Measurements from ENCODE around the gene SLC9A9. TPM values are rescaled to one million over a fixed set of nuclear protein-coding genes. Genes with fewer than 3 reads are reported as not detected.
"Not testable (repeated sequence)": the region's sequence is repeated elsewhere in the genome, so short reads cannot be mapped to it uniquely, and the experiment has no call there.

Gene SLC9A9
- polyA plus RNA-seq, 6 donors from 2014 or later: 16.9 to 31.5 (median 24.7) TPM

DNA sequence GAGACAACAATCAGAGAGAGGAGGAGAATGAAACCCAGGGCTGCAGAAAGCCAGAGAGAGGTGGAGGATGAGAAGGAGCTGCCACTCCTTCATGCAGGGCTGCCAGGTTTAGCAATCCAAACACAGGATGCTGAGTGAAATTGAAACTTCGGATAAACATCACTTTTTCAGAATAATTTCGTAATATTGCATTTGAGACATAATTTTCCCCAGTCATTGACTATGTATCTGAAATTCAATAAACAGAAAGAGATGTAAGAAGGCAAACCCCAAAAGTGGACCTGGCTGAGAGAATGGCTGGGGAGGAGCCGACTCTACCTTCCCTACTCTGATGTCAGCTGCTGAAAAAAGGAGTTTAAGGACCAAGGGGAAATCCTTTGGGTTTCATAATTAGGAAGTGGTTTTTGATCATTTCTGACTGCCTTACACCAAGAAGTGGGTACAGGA lies 33.8 kb downstream of the SLC9A9 start:
- Mint-ChIP-seq H3K4me3 (peak overlapping the region in 4 of 8 donors; percentile 1 to 84 (median 39)), H3K27ac (peak overlapping the region in 4 of 6 donors; percentile 0 to 86 (median 34)), H3K4me1 (peaks cover 44 to 53% (median 46%) of the 10 kb centered on the region in 3 donors), H3K9me3 (peaks cover 0 to 2% (median 0%) of the 10 kb centered on the region in 7 donors), H3K36me3 (peaks cover 0 to 13% of the 10 kb centered on the region in 2 donors), H3K27me3 (no peaks in the 10 kb centered on the region)
- DNase-seq (no peak), ATAC-seq (ENCODE audit: low read depth in 2 of 2) (peak; percentile 40 to 51)

DNA sequence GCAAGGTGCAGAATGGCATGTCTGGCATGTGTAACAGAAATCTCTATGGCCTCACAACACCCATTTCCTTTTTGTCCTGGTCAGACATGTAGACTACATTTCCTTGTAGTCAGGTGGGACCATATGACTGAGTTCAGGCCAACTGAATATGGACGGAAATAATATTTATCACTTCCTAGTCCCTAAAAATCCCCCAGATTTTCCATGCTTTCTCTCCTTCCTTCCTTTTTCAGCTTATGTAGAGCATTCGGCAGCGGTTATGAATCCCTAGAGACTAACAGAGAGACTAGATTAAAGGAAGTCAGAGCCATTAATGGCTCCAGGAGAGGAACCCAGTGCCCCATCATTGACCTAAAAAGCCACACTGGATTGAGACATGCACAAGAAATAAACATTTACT lies 35.8 kb downstream of the SLC9A9 start:
- DNase-seq: no peak
- peak overlapping the region in 3 of 6 donors; percentile 13 to 86 (median 57) for H3K27ac Mint-ChIP-seq
- ATAC-seq (ENCODE audit: low read depth in 2 of 2): no peak
- peak overlapping the region in 5 of 8 donors; percentile 25 to 70 (median 51) for H3K4me3 Mint-ChIP-seq
- peaks cover 0 to 13% of the 10 kb centered on the region in 2 donors for H3K36me3 Mint-ChIP-seq
- H3K27me3 Mint-ChIP-seq: no peaks in the 10 kb centered on the region
- H3K9me3 Mint-ChIP-seq: peaks cover 0 to 2% (median 0%) of the 10 kb centered on the region in 7 donors
- H3K4me1 Mint-ChIP-seq: peaks cover 46 to 57% (median 46%) of the 10 kb centered on the region in 3 donors

DNA sequence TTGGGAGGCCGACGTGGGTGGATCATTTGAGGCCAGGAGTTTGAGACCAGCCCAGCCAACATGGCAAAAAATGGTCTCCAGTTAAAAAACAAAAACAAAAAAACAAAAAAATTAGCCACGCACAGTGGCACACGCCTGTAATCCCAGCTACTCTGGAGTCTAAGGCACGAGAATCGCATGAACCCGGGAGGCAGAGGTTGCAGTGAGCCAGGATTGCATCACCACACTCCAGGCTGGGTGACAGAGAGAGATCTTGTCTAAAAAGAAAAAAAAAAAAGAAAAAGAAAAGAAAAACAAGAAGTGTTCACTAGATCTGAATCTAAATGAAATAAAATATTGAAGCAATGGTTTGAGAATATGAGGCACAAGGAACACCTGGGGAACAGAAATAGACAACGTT lies 36.7 kb downstream of the SLC9A9 start:
- DNase-seq: no peak
- Mint-ChIP-seq H3K27me3 (no peaks in the 10 kb centered on the region), H3K4me3 (peak overlapping the region in 5 of 8 donors; percentile 47 to 72 (median 58)), H3K27ac (peak overlapping the region in 5 of 6 donors; percentile 41 to 77 (median 53)), H3K9me3 (peaks cover 0 to 2% (median 0%) of the 10 kb centered on the region in 7 donors), H3K4me1 (peaks cover 46 to 58% (median 46%) of the 10 kb centered on the region in 3 donors), H3K36me3 (peaks cover 4 to 13% of the 10 kb centered on the region in 2 donors)
- ATAC-seq (ENCODE audit: low read depth in 2 of 2): no peak

DNA sequence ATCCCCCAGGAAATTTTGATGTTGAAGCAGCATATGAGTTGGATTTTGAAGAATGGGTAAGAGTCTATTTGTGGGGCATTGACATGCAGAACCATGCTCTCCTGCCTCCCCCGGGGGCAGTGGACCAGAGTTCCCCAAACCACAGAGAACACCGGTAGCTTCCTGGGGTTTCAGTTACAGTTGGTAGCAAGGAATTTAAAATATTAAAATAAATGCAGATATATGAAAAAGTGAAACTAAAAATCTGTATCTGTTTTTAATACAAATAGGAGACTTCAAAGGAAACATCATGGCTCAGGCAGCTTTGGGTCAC lies 37.4 kb downstream of the SLC9A9 start:
- Mint-ChIP-seq H3K9me3 (peaks cover 0 to 2% (median 0%) of the 10 kb centered on the region in 7 donors), H3K4me1 (peaks cover 46 to 64% (median 48%) of the 10 kb centered on the region in 3 donors), H3K27me3 (no peaks in the 10 kb centered on the region), H3K27ac (peak overlapping the region in 5 of 6 donors; percentile 11 to 90 (median 58)), H3K36me3 (peaks cover 4 to 13% of the 10 kb centered on the region in 2 donors), H3K4me3 (peak overlapping the region in 7 of 8 donors; percentile 16 to 72 (median 57))
- ATAC-seq (ENCODE audit: low read depth in 2 of 2): peak; percentile 78 to 84
- peak; percentile 19 for DNase-seq

DNA sequence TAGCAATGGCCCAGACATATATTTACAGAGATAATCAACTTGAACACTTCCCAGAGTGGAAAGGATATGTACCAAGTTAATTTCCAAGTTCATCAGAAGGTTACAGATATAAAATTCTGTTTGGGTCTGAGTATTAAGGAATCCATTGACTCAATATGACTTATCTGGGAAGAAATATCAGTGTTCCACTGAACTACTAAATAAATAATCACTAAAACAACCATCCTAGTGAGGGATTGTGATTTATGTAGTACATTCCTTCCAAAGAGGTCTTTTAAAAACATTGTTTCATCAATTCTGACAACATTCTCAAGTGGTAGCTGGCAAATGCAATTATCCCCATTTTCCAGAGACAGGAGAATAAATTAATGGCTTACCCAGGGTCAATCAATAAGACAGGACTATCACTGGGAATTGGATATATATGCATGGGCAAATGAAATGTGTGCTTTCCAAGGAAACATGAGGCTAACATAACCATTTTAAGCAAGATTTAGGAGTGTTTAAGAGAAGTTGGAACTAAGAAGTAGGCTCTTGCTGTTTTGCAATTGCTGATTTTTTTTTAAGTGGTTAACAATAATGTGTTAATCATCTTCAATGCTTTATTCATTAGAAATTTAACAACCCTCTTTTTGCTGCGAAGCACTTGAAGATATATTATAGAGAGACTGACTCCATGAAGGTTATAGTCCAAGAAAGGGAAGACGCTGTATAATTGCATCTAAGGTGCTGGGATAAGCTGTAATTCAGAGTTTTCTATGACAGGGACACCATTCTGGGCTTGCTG lies 37.9 kb downstream of the SLC9A9 start:
- ATAC-seq (ENCODE audit: low read depth in 2 of 2) (no peak), DNase-seq (no peak)
- H3K4me1 Mint-ChIP-seq: peaks cover 46 to 64% (median 49%) of the 10 kb centered on the region in 3 donors
- peak overlapping the region in 7 of 8 donors; percentile 16 to 72 (median 57) for H3K4me3 Mint-ChIP-seq
- H3K36me3 Mint-ChIP-seq: peaks cover 4 to 13% of the 10 kb centered on the region in 2 donors
- H3K27me3 Mint-ChIP-seq: no peaks in the 10 kb centered on the region
- peaks cover 0 to 2% (median 0%) of the 10 kb centered on the region in 7 donors for H3K9me3 Mint-ChIP-seq
- peak overlapping the region in 5 of 6 donors; percentile 11 to 90 (median 58) for H3K27ac Mint-ChIP-seq

DNA sequence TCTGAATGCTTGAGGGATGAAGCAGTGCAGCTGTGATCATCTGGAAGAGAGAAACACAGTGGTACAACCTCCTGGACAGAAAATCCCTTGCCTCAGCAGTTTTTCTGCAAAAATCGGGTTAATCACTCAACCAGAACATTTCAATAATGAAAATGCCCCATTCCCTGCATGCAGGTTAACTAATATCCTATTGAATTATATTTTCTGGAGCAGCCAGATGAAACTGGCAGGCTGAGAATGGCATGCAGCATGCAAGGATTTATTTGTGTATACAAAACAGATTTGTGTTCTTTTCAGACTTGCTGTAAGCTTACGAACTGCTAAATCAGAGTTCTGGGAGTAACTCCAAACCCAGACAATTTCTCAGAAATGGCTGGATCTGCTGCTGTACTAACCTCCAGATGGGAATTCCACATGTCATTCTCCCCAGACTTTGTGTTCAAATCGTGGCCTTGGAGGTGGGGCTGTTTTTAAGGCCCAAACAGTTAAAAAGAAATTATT lies 39.1 kb downstream of the SLC9A9 start:
- DNase-seq (no peak), ATAC-seq (ENCODE audit: low read depth in 2 of 2) (no peak)
- no peaks in the 10 kb centered on the region for H3K9me3 Mint-ChIP-seq

DNA sequence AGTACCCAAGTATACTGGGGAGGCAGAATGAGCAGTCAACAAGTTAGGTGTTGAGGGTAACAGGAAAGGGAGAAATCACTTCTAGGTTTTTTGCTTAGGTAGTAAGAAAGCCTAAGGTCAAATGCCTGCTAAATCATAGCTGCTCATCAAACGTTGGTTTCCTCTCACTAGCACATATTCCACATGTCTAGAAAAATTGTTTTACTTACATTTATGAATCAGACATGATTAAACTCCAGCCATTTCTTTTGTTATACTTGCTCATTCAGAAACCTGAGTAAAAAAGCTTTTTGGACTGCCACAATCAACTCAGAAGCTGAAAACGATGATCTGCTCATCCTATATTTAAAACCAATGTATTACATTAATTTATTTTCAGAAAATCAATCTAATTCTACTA lies 40.2 kb downstream of the SLC9A9 start:
- Mint-ChIP-seq H3K9me3 (no peaks in the 10 kb centered on the region), H3K4me1 (peaks cover 27 to 41% (median 32%) of the 10 kb centered on the region in 3 donors), H3K27me3 (no peaks in the 10 kb centered on the region), H3K4me3 (no peak overlapping the region), H3K36me3 (peaks cover 0 to 4% of the 10 kb centered on the region in 2 donors), H3K27ac (peak overlapping the region in 3 of 6 donors; percentile 20 to 62 (median 59))
- ATAC-seq (ENCODE audit: low read depth in 2 of 2): no peak
- no peak for DNase-seq

More for the DNA sequence above, 39.1 kb downstream of the SLC9A9 start:
- H3K4me3 Mint-ChIP-seq: no peak overlapping the region
- H3K36me3 Mint-ChIP-seq: peaks cover 4% of the 10 kb centered on the region in 2 donors
- H3K4me1 Mint-ChIP-seq: peaks cover 37 to 52% (median 40%) of the 10 kb centered on the region in 3 donors
- H3K27me3 Mint-ChIP-seq: no peaks in the 10 kb centered on the region
- H3K27ac Mint-ChIP-seq: peak overlapping the region in 3 of 6 donors; percentile 44 to 56 (median 49)

DNA sequence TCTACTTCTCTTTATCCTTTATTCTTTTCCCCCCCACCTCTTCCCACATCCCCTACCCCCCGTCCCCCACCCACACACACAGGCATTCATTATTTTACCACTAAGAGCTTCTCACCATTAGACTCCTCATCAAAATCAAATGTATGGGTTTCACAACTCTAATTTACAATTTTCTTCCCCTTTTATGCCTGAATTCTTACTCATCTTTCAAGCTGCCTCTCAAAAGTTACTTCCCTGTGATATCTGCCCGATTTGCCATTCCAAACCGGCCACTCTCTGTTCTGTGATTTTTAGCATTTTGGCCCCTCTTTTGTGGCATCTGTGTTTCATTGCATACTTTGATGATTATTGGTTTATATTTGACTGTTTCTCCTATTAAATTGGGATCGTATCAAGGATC lies 42.2 kb downstream of the SLC9A9 start:
- Mint-ChIP-seq H3K27ac (peak overlapping the region in 1 of 6 donors; percentile 52), H3K4me3 (no peak overlapping the region), H3K36me3 (peaks cover 0 to 4% of the 10 kb centered on the region in 2 donors), H3K27me3 (no peaks in the 10 kb centered on the region), H3K4me1 (peaks cover 9 to 21% (median 20%) of the 10 kb centered on the region in 3 donors), H3K9me3 (no peaks in the 10 kb centered on the region)
- DNase-seq (no peak), ATAC-seq (ENCODE audit: low read depth in 2 of 2) (no peak)

DNA sequence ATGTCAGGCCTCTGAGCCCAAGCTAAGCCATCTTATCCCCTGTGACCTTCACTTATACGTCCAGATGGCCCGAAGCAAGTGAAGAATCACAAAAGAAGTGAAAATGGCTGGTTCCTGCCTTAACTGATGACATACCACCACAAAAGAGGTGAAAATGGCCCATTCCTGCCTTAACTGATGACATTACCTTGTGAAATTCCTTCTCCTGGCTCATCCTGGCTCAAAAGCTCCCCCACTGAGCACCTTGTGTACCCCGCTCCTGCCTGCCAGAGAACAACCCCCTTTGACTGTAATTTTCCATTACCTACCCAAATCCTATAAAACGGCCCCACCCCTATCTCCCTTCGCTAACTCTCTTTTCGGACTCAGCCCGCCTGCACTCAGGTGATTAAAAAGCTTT lies 42.8 kb downstream of the SLC9A9 start:
- not testable (repeated sequence) for H3K9me3 Mint-ChIP-seq; DNase-seq; H3K4me3 Mint-ChIP-seq; H3K36me3 Mint-ChIP-seq; ATAC-seq (ENCODE audit: low read depth in 2 of 2); H3K27ac Mint-ChIP-seq; H3K27me3 Mint-ChIP-seq
- peaks cover 3 to 16% (median 15%) of the 10 kb centered on the region in 3 donors for H3K4me1 Mint-ChIP-seq

DNA sequence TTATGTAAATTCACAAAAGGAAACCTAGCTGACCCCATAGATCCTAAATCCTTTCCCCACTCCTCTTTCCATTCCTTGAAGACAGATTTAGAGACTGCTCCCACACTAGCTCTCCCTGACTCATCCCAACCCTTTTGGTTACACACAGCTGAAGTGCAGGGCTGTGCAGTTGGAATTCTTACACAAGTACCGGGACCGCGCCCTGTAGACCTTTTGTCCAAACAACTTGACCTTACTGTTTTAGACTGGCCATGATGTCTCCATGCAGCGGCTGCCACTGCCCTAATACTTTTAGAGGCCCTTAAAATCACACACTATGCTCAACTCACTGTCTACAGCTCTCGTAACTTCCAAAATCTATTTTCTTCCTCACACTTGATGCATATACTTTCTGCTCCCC lies 47.2 kb downstream of the SLC9A9 start:
- peaks cover 0 to 13% (median under 1%) of the 10 kb centered on the region in 3 donors for H3K4me1 Mint-ChIP-seq
- ATAC-seq (ENCODE audit: low read depth in 2 of 2); H3K4me3 Mint-ChIP-seq; H3K27me3 Mint-ChIP-seq; H3K9me3 Mint-ChIP-seq; DNase-seq; H3K36me3 Mint-ChIP-seq; H3K27ac Mint-ChIP-seq: not testable (repeated sequence)

DNA sequence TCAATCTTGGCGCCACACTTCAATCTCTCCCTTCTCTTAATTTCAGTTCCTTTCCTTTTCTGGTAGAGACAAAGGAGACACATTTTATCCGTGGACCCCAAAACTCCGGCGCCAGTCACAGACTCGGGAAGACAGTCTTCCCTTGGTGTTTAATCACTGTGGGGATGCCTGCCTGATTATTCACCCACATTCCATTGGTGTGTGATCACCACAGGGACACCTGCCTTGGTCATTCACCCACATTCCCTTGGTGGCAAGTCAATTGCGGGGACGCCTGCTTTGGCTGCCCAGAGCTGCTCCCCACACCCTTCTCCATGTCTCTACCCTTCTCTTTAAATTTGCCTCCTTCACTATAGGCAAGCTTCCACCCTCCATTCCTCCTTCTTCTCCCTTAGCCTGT lies 50.1 kb downstream of the SLC9A9 start:
- not testable (repeated sequence) for H3K9me3 Mint-ChIP-seq; H3K4me3 Mint-ChIP-seq; H3K4me1 Mint-ChIP-seq; H3K27me3 Mint-ChIP-seq; DNase-seq; ATAC-seq (ENCODE audit: low read depth in 2 of 2)
- Mint-ChIP-seq H3K27ac (peak overlapping the region in 3 of 6 donors; percentile 6 to 55 (median 49)), H3K36me3 (peaks cover under 1 to 12% of the 10 kb centered on the region in 2 donors)

DNA sequence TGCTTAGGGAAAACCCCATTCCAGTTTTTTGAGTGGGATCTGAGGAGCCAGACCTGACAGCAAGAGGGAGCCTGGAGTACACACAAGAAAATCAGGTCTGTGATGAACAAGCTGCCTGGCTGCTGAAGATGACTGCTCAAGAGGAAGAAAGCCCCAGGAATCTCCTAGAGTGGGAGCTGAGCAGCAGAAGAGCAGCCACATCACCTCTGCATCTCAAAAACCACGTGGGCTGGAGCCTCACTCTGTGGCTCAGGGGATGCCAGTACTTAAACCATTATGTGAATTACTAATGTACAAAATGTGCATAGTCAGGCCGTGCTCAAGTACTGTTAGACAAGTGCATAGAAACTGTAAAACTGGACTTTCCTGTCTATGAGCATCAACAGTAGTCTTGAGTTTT lies 52.4 kb downstream of the SLC9A9 start:
- no peak overlapping the region for H3K4me3 Mint-ChIP-seq
- DNase-seq: no peak
- peaks cover 0 to 8% (median 0%) of the 10 kb centered on the region in 3 donors for H3K4me1 Mint-ChIP-seq
- H3K9me3 Mint-ChIP-seq: peaks cover 1 to 11% (median 6%) of the 10 kb centered on the region in 7 donors
- ATAC-seq (ENCODE audit: low read depth in 2 of 2): no peak
- H3K36me3 Mint-ChIP-seq: peaks cover 21 to 27% of the 10 kb centered on the region in 2 donors
- no peak overlapping the region for H3K27ac Mint-ChIP-seq
- no peaks in the 10 kb centered on the region for H3K27me3 Mint-ChIP-seq

DNA sequence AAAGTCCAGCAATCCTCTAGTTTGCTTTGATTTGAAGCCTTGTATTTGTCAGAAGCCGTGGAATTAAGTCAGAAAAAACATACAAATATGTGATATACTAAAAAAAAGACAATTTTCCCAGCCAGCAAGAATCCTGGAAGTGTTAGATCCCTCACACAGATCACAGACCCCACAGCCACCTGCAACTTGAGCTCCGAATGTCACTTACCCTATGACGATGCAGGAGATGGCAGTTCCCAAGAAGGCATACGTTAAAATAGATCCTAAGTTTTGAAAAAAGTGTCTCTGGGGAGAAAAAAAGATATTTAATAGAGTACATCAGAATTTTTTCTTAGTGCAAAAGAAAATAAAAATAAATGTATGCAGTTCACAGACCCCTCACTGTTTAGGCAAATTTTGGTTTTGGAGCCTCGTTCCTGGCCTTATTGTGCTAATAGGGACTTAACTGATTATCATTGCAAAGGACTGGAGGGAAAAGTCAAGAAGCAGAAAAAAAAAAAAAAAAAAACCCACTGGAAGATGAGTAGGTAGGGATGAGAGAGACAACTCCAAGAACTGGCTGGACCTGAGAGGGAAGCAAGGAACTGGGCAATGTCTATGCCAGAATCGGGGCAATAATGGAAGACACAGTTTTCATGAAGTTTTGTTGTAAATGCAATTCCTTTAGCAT lies 53.3 kb downstream of the SLC9A9 start:
- no peak overlapping the region for H3K4me3 Mint-ChIP-seq
- peaks cover 2 to 16% (median 9%) of the 10 kb centered on the region in 7 donors for H3K9me3 Mint-ChIP-seq
- peaks cover 30 to 37% of the 10 kb centered on the region in 2 donors for H3K36me3 Mint-ChIP-seq
- H3K4me1 Mint-ChIP-seq: peaks cover 0 to 8% (median 0%) of the 10 kb centered on the region in 3 donors
- DNase-seq (no peak), ATAC-seq (ENCODE audit: low read depth in 2 of 2) (no peak)
- peak overlapping the region in 1 of 6 donors; percentile 61 for H3K27ac Mint-ChIP-seq
- no peaks in the 10 kb centered on the region for H3K27me3 Mint-ChIP-seq
